ENCODE measurements around the gene AKAP13.
"Not testable (repeated sequence)": the region's sequence is repeated elsewhere in the genome, so short reads cannot be mapped to it uniquely, and the experiment has no call there.

The AKAP13 gene

DNA sequence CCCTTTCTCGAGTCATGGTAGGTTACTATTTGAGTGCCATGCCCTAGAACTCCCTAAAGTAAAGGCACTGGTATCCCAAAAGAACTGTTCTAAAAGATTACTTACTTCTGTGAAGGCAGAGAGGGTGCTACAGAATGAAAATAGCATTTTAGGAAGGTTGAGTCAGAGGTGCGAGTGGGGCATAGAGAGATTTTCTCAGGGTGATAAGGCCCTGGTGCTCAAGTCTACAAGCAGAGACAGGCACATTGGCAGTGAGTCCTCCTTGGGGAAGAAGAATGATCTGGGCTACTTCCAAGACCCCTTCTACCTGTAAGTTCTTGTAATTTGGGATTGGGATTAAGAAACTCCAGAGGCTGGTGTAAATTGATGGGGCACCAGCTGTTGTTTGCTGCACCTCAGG lies 96.7 kb downstream of the AKAP13 start:
- no peak overlapping the region for H3K4me3 ChIP-seq (ENCODE audit: low read depth, low read length)
- TF ChIP-seq, protein P1, sequence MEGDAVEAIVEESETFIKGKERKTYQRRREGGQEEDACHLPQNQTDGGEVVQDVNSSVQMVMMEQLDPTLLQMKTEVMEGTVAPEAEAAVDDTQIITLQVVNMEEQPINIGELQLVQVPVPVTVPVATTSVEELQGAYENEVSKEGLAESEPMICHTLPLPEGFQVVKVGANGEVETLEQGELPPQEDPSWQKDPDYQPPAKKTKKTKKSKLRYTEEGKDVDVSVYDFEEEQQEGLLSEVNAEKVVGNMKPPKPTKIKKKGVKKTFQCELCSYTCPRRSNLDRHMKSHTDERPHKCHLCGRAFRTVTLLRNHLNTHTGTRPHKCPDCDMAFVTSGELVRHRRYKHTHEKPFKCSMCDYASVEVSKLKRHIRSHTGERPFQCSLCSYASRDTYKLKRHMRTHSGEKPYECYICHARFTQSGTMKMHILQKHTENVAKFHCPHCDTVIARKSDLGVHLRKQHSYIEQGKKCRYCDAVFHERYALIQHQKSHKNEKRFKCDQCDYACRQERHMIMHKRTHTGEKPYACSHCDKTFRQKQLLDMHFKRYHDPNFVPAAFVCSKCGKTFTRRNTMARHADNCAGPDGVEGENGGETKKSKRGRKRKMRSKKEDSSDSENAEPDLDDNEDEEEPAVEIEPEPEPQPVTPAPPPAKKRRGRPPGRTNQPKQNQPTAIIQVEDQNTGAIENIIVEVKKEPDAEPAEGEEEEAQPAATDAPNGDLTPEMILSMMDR (IDR thresholded peaks at IDR 0.05; ENCODE audit: insufficient read depth, low read length, missing control alignments) = no peak
- ChIA-PET CTCF (interaction anchor here (0.9 to 2.2 kb wide), 6 partner anchors 9 to 181 kb away, joined by 3 to 17 read pairs (median 4); no protein-coding TSS in a partner anchor), POLR2A (no interaction called here)
- no peak for DNase-seq (ENCODE audit: low read depth, low spot score)

DNA sequence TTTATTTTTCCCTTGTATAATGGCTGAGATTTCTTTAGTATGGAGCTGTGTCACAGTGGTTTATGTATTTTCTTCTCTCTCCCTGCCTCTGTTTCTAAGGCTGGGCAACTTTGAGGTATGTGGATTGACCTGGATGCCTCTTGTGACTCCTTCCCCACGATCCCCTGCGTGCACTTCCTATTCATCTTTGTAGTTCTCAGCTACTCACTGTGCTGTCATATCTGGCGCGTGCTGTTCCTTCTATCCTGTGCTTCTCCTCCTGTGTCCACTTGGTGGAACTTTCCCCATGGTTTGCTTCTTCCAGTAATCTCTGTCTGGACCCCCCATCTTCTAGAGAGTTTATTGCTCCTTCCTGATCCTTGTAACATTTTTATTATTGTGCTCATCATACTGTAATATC lies 97.3 kb downstream of the AKAP13 start:
- CTCF ChIA-PET = interaction anchor here (0.9 to 1.5 kb wide), 4 partner anchors 9 to 181 kb away, joined by 3 to 5 read pairs (median 4); no protein-coding TSS in a partner anchor
- no peak for DNase-seq (ENCODE audit: low read depth, low spot score)
- TF ChIP-seq, protein P1 (IDR thresholded peaks at IDR 0.05; ENCODE audit: insufficient read depth, low read length, missing control alignments) = no peak
- POLR2A ChIA-PET = no interaction called here
- no peak overlapping the region for H3K4me3 ChIP-seq (ENCODE audit: low read depth, low read length)

DNA sequence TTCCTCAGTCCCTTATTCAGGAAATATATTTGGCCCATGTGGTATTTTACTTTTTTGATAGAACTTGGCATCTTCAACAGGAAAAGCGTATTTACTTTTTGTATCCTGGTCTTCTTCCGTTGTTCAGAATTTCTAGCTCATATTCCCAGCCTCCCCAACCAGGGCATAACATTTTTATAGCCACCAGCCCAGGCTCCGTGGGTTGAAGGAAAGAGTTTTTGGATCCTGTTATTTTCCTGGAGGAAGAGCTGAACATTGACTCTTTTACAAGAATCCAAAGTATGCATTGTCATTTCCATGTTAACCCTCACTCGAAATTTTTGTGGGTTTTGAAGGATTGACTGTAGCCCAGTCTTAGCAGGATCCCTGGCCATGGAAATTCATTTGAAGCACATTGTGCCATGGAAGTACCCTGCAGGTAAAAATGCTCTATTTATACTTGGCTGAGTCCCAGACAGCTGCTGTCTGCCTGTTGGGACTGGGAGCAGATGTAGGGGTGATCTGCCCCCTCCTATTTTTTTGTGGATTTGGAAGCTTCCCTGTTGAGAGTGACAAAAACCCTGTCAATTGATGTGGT lies 98.8 kb downstream of the AKAP13 start:
- no peak for DNase-seq (ENCODE audit: low read depth, low spot score)
- H3K4me3 ChIP-seq (ENCODE audit: low read depth, low read length) = no peak overlapping the region
- POLR2A ChIA-PET = no interaction called here
- TF ChIP-seq, protein P1 (IDR thresholded peaks at IDR 0.05; ENCODE audit: insufficient read depth, low read length, missing control alignments) = no peak
- CTCF ChIA-PET = interaction anchor here (1.0 to 1.5 kb wide), 5 partner anchors 9 to 167 kb away, joined by 3 to 5 read pairs (median 3); no protein-coding TSS in a partner anchor

DNA sequence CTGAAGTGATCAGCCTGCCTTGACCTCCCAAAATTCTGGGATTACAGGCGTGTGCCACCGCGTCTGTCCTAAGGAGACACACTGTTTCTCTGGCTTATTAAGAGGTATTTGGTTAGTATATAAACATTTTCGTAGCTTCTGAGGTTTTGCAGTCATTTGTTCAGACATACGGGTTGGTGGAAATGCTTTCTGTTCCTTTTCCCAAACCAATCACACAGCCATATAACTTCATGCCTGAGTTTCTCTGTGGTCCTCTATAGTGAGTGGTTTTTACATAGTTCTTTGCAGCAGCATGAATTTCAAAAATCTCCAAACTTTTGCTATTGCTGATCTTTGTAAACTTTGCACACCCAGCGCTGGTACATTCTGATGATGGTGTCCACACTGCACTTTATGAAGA lies 100.5 kb downstream of the AKAP13 start:
- no peak overlapping the region for H3K4me3 ChIP-seq (ENCODE audit: low read depth, low read length)
- ChIA-PET CTCF (interaction anchor here (1.1 kb wide), 1 partner anchor 150 kb away, joined by 3 read pairs; no protein-coding TSS in a partner anchor), POLR2A (no interaction called here)
- DNase-seq (ENCODE audit: low read depth, low spot score) = no peak
- TF ChIP-seq, protein P1 (IDR thresholded peaks at IDR 0.05; ENCODE audit: insufficient read depth, low read length, missing control alignments) = no peak

DNA sequence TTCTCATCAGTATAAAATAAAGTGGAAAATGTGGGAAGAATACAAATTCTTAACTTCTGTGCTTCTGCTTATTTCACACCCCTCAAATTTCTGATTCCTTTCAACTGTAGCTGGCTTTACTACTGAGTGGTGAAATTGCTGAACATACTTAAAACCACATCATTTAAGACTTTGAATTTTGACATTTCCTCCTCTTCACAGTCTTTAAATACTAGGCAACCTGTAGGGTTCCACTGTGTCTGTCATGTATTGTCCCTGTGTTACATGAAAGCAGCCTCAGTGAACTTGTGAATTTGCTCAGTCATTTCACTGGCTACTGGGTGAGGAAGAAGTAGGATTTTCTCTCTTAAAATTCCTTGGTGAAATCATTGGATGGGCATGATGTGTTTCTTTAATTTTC lies 101.1 kb downstream of the AKAP13 start:
- DNase-seq (ENCODE audit: low read depth, low spot score); H3K4me3 ChIP-seq (ENCODE audit: low read depth, low read length); POLR2A ChIA-PET: not testable (repeated sequence)
- CTCF ChIA-PET = interaction anchor here (1.0 to 1.1 kb wide), 2 partner anchors 150 to 179 kb away, joined by 3 read pairs; no protein-coding TSS in a partner anchor

DNA sequence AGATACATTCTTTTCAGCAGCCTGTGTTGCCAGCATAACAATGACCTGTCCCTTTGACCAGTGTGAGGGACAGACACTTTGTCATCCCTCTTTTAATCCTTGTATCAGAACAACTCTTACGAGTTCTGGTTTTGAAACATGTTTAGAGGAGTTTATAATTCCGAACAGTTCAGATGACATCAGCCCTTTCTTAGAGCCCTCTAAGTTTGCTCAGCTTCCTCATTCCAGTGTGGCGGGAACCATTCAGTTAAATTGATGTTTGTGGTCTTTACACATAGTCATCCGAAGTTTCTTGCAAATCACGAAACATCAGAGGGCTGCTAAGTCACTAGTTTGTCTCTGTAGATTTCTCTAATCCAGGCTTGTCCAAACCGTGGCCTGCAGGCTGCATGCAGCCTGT lies 102.5 kb downstream of the AKAP13 start:
- TF ChIP-seq, protein P1 (IDR thresholded peaks at IDR 0.05; ENCODE audit: insufficient read depth, low read length, missing control alignments) = no peak
- POLR2A ChIA-PET = no interaction called here
- no peak overlapping the region for H3K4me3 ChIP-seq (ENCODE audit: low read depth, low read length)
- peak; percentile 77 for DNase-seq (ENCODE audit: low read depth, low spot score)
- CTCF ChIA-PET = interaction anchor here (0.6 to 1.7 kb wide), 2 partner anchors 70 to 152 kb away, joined by 3 to 6 read pairs; no protein-coding TSS in a partner anchor

DNA sequence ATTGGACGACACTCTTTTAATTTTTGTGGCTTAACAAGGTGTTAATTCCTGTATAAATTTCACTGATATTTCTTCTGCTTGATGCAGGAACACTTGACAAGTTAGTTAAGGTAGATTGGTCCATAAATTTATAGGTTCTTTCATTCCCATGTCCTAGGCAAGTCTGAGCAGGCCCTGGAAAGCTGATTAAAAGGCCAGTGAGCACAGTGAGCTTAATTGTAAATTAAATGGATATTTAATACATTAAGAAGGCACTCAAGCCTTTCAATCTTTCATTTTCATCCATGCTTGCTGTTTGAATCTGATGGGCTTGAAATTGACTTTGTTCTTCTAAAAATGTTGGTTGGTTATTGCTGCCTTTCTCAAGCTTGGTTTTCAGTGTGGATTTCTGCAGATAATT lies 103.6 kb downstream of the AKAP13 start:
- POLR2A ChIA-PET; H3K4me3 ChIP-seq (ENCODE audit: low read depth, low read length); DNase-seq (ENCODE audit: low read depth, low spot score): not testable (repeated sequence)
- CTCF ChIA-PET = interaction anchor here (0.6 to 3.5 kb wide), 5 partner anchors 10 to 156 kb away, joined by 3 to 19 read pairs (median 6); no protein-coding TSS in a partner anchor

DNA sequence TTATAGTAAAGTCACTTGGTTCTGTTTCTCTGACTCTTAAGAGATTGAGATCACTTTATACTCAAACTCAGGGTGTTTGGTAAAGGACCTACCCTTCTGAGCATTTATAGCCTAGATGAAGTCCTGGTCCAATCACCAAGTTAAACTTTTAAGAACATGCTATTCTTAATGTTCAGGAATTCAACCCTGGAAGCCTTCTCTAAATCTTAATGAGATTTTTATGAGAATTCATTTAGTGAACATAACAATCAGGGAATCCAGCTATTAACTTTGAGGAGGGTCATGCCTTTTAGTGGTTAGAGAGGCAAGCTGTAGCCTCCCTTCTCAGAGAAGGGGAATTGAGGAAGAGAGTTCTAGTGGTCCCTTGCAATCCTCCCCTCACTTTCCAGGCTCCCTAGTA lies 104.5 kb downstream of the AKAP13 start:
- CTCF ChIA-PET = interaction anchor here (0.7 to 10.6 kb wide), 18 partner anchors 9 to 356 kb away, joined by 3 to 146 read pairs (median 4); no protein-coding TSS in a partner anchor
- POLR2A ChIA-PET; DNase-seq (ENCODE audit: low read depth, low spot score); H3K4me3 ChIP-seq (ENCODE audit: low read depth, low read length): not testable (repeated sequence)
